ENCODE data around the gene FUBP3. TPM values are rescaled to one million over a fixed set of nuclear protein-coding genes. Genes with fewer than 3 reads are reported as not detected.
"Not testable (repeated sequence)": the region's sequence is repeated elsewhere in the genome, so short reads cannot be mapped to it uniquely, and the experiment has no call there.

The FUBP3 gene
- polyA plus RNA-seq, 1 donor (not counting 4 experiments of a cell fraction or from before 2014, with no cell fraction given), result 39.1 TPM

DNA sequence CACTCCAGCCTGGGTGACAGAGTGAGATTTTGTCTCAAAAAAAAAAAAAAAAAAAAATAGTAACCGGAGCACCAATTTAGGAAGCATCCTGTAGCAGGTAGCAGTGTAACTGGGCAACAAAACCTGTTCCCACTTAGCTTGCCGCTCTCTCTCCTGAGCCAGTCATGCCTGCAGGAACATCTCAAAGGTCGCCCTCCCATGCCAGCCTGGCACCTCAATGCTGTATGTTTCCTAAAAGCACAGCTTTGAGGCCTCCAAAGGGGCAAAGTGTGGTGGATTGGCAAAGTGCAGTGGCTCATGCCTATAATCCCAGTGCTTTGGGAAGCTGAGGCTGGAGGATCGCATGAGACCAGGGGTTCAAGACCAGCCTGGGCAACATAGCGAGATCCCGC, 22.3 kb upstream of the FUBP3 start:
- H3K9me1 ChIP-seq (ENCODE audit: control insufficient read depth, extremely low read depth, insufficient read depth, low read length), result no peaks in the 10 kb centered on the region
- H3K9me3 ChIP-seq (ENCODE audit: control insufficient read depth, low read depth, low read length), result no peaks in the 10 kb centered on the region
- no peaks in the 10 kb centered on the region for H3K36me3 ChIP-seq (ENCODE audit: control insufficient read depth in 2 of 2, extremely low read depth in 1 of 2, insufficient read depth in 2 of 2, low read length in 2 of 2)
- H2AFZ ChIP-seq (ENCODE audit: control insufficient read depth, low read length), result no peak overlapping the region
- no peak overlapping the region for H3K9ac ChIP-seq (ENCODE audit: control insufficient read depth, extremely low read depth, insufficient read depth, low read length)
- no peak overlapping the region for H3K4me2 ChIP-seq (ENCODE audit: control insufficient read depth, extremely low read depth, insufficient read depth, low read depth, low read length)
- DNase-seq (ENCODE audit: low read depth, low spot score), result no peak
- no peak for FAIRE-seq
- H3K4me1 ChIP-seq (ENCODE audit: control insufficient read depth, extremely low read depth, insufficient read depth, low read length), result peaks cover 12% of the 10 kb centered on the region
- dilution Hi-C loops (cut with MboI; ENCODE audit: extremely low pct_ligation_motif_present, low sequenced_read_pairs), result no loop called here
- no peaks in the 10 kb centered on the region for H3K79me2 ChIP-seq (ENCODE audit: control insufficient read depth, insufficient read depth, low read length)
- no peaks in the 10 kb centered on the region for H3K27me3 ChIP-seq (ENCODE audit: control insufficient read depth, extremely low read depth, insufficient read depth, low read length)
- H3K27ac ChIP-seq (ENCODE audit: control insufficient read depth, insufficient read depth, low read length), result no peak overlapping the region
- no peak overlapping the region for H3K4me3 ChIP-seq (ENCODE audit: control insufficient read depth in 2 of 3, extremely low read depth in 1 of 3, insufficient read depth in 2 of 3, low read depth in 1 of 3, low read length in 3 of 3)
- H4K20me1 ChIP-seq (ENCODE audit: control insufficient read depth, extremely low read depth, insufficient read depth, low read length), result no peaks in the 10 kb centered on the region
- no peak for TF ChIP-seq EZH2 (IDR thresholded peaks at IDR 0.05; ENCODE audit: low read length)
- TF ChIP-seq, protein P1, sequence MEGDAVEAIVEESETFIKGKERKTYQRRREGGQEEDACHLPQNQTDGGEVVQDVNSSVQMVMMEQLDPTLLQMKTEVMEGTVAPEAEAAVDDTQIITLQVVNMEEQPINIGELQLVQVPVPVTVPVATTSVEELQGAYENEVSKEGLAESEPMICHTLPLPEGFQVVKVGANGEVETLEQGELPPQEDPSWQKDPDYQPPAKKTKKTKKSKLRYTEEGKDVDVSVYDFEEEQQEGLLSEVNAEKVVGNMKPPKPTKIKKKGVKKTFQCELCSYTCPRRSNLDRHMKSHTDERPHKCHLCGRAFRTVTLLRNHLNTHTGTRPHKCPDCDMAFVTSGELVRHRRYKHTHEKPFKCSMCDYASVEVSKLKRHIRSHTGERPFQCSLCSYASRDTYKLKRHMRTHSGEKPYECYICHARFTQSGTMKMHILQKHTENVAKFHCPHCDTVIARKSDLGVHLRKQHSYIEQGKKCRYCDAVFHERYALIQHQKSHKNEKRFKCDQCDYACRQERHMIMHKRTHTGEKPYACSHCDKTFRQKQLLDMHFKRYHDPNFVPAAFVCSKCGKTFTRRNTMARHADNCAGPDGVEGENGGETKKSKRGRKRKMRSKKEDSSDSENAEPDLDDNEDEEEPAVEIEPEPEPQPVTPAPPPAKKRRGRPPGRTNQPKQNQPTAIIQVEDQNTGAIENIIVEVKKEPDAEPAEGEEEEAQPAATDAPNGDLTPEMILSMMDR (optimal IDR thresholded peaks at IDR 0.05 in 1 of 3, IDR thresholded peaks at IDR 0.05 in 1 of 3, conservative IDR thresholded peaks at IDR 0.05 in 1 of 3; ENCODE audit: extremely low read depth in 1 of 3, insufficient read depth in 2 of 3, low read length in 3 of 3), result no peak

DNA sequence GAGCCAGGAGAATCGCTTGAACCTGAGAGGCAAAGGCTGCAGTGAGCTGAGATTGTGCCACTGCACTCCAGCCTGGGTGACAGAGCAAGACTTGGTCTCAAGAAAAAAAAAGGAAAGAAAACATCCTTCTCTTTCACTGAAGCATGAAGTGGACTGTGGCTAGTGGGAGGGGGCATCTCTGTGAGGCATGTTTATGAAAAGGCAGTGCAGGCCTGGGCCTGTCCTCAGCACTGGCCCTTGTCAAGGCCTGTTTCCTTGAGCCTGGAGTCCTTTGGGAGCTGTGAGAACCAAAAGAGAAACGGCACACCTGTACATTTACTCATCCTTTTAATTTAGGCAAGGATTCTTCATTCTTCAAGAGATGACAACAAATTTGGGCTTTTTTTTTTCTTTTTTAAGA, 18.3 kb upstream of the FUBP3 start:
- Histone ChIP-seq H3K27ac (ENCODE audit: control insufficient read depth, insufficient read depth, low read length) (no peak overlapping the region), H3K9me1 (ENCODE audit: control insufficient read depth, extremely low read depth, insufficient read depth, low read length) (no peaks in the 10 kb centered on the region), H3K4me1 (ENCODE audit: control insufficient read depth, extremely low read depth, insufficient read depth, low read length) (peaks cover 10% of the 10 kb centered on the region), H4K20me1 (ENCODE audit: control insufficient read depth, extremely low read depth, insufficient read depth, low read length) (no peaks in the 10 kb centered on the region), H2AFZ (ENCODE audit: control insufficient read depth, low read length) (no peak overlapping the region), H3K4me2 (ENCODE audit: control insufficient read depth, extremely low read depth, insufficient read depth, low read depth, low read length) (no peak overlapping the region), H3K79me2 (ENCODE audit: control insufficient read depth, insufficient read depth, low read length) (no peaks in the 10 kb centered on the region), H3K27me3 (ENCODE audit: control insufficient read depth, extremely low read depth, insufficient read depth, low read length) (no peaks in the 10 kb centered on the region), H3K9me3 (ENCODE audit: control insufficient read depth, low read depth, low read length) (no peaks in the 10 kb centered on the region), H3K9ac (ENCODE audit: control insufficient read depth, extremely low read depth, insufficient read depth, low read length) (no peak overlapping the region), H3K36me3 (ENCODE audit: control insufficient read depth in 2 of 2, extremely low read depth in 1 of 2, insufficient read depth in 2 of 2, low read length in 2 of 2) (no peaks in the 10 kb centered on the region), H3K4me3 (ENCODE audit: control insufficient read depth in 2 of 3, extremely low read depth in 1 of 3, insufficient read depth in 2 of 3, low read depth in 1 of 3, low read length in 3 of 3) (no peak overlapping the region)
- DNase-seq (ENCODE audit: low read depth, low spot score), result peak; percentile 35
- FAIRE-seq, result peak; percentile 55
- TF ChIP-seq, protein P1 (optimal IDR thresholded peaks at IDR 0.05 in 1 of 3, IDR thresholded peaks at IDR 0.05 in 1 of 3, conservative IDR thresholded peaks at IDR 0.05 in 1 of 3; ENCODE audit: extremely low read depth in 1 of 3, insufficient read depth in 2 of 3, low read length in 3 of 3), result no peak
- no peak for TF ChIP-seq EZH2 (IDR thresholded peaks at IDR 0.05; ENCODE audit: low read length)
- dilution Hi-C loops (cut with MboI; ENCODE audit: extremely low pct_ligation_motif_present, low sequenced_read_pairs), result no loop called here

DNA sequence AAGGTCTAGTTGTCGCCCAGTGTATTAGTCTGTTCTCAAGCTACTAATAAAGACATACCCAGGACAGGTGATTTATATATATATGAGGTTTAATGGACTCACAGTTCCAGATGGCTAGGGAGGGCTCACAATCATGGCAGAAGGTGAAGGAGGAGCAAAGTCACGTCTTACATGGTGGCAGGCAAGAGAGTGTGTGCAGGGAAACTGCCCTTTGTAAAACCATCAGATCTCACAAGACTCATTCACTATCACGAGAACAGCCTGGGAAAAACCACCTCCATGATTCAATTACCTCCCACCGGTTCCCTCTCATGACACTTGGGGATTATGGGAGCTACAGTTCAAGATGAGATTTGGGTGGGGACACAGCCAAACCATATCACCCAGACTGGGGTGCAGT, 16.9 kb upstream of the FUBP3 start:
- dilution Hi-C loops (cut with MboI; ENCODE audit: extremely low pct_ligation_motif_present, low sequenced_read_pairs); H3K9me1 ChIP-seq (ENCODE audit: control insufficient read depth, extremely low read depth, insufficient read depth, low read length); H3K4me2 ChIP-seq (ENCODE audit: control insufficient read depth, extremely low read depth, insufficient read depth, low read depth, low read length); DNase-seq (ENCODE audit: low read depth, low spot score); H3K4me3 ChIP-seq (ENCODE audit: control insufficient read depth in 2 of 3, extremely low read depth in 1 of 3, insufficient read depth in 2 of 3, low read depth in 1 of 3, low read length in 3 of 3); H3K27me3 ChIP-seq (ENCODE audit: control insufficient read depth, extremely low read depth, insufficient read depth, low read length); H3K36me3 ChIP-seq (ENCODE audit: control insufficient read depth in 2 of 2, extremely low read depth in 1 of 2, insufficient read depth in 2 of 2, low read length in 2 of 2); H3K4me1 ChIP-seq (ENCODE audit: control insufficient read depth, extremely low read depth, insufficient read depth, low read length); H4K20me1 ChIP-seq (ENCODE audit: control insufficient read depth, extremely low read depth, insufficient read depth, low read length); H3K9me3 ChIP-seq (ENCODE audit: control insufficient read depth, low read depth, low read length); H2AFZ ChIP-seq (ENCODE audit: control insufficient read depth, low read length); FAIRE-seq; H3K79me2 ChIP-seq (ENCODE audit: control insufficient read depth, insufficient read depth, low read length); H3K9ac ChIP-seq (ENCODE audit: control insufficient read depth, extremely low read depth, insufficient read depth, low read length); H3K27ac ChIP-seq (ENCODE audit: control insufficient read depth, insufficient read depth, low read length): not testable (repeated sequence)
